C1 segment of cervical spinal cord (tissue), 14 donors: ENCODE measurements around the gene EFEMP2.

Experiments
- DNase-seq, 14 donors: peaks; one replicate each; lab custom pipeline; 2025; lab: John Stamatoyannopoulos, UW

Gene EFEMP2

GRCh38 chr11:65872586-65873317, at the start of gene EFEMP2:
EFEMP2 (minus strand) TSS chr11:65872800; CDS start chr11:65872354, 446 bp downstream.
- peak in 3 of 14 donors; percentile 41 to 65 (median 43) for DNase-seq

- no peak for DNase-seq
Measured at GRCh38 chr11:65921876-65922275, 49.3 kb upstream of the EFEMP2 start.

GRCh38 chr11:65921033-65921555, 48.5 kb upstream of the EFEMP2 start:
- DNase-seq = no peak

- no peak for DNase-seq
Measured at GRCh38 chr11:65920372-65920802, 47.8 kb upstream of the EFEMP2 start.

- peak in 3 of 14 donors; percentile 27 to 63 (median 52) for DNase-seq
Measured at GRCh38 chr11:65919573-65920371, 47.2 kb upstream of the EFEMP2 start.

- peak; percentile 87 to 100 (median 98) for DNase-seq
Measured at GRCh38 chr11:65919141-65919572, 46.6 kb upstream of the EFEMP2 start, which contains the start of gene DRAP1. DRAP1 (plus strand) TSS chr11:65919426; CDS start chr11:65919502, 76 bp downstream.

GRCh38 chr11:65918211-65919140, 45.9 kb upstream of the EFEMP2 start, which contains the start of gene C11orf68:
C11orf68 (minus strand) TSS chr11:65919062; CDS start chr11:65919031, 31 bp downstream.
- DNase-seq = peak in 1 of 14 donors; percentile 50

- DNase-seq = no peak
Measured at GRCh38 chr11:65917434-65918210, 45.0 kb upstream of the EFEMP2 start.

- no peak for DNase-seq
Measured at GRCh38 chr11:65917077-65917433, 44.5 kb upstream of the EFEMP2 start.

- no peak for DNase-seq
Measured at GRCh38 chr11:65916391-65916790, 43.8 kb upstream of the EFEMP2 start.

GRCh38 chr11:65915821-65916251, 43.2 kb upstream of the EFEMP2 start:
- peak in 6 of 14 donors; percentile 18 to 79 (median 46) for DNase-seq

GRCh38 chr11:65915101-65915820, 42.7 kb upstream of the EFEMP2 start:
- DNase-seq = peak in 3 of 14 donors; percentile 30 to 92 (median 32)

- DNase-seq = no peak
Measured at GRCh38 chr11:65912845-65913244, 40.2 kb upstream of the EFEMP2 start.

GRCh38 chr11:65911682-65912568, 39.3 kb upstream of the EFEMP2 start:
- peak in 2 of 14 donors; percentile 24 to 79 for DNase-seq

GRCh38 chr11:65907878-65908277, 35.3 kb upstream of the EFEMP2 start:
- no peak for DNase-seq

GRCh38 chr11:65906602-65907001, 34.0 kb upstream of the EFEMP2 start:
- no peak for DNase-seq

- DNase-seq = no peak
Measured at GRCh38 chr11:65903715-65904114, 31.1 kb upstream of the EFEMP2 start.

GRCh38 chr11:65903068-65903481, 30.5 kb upstream of the EFEMP2 start:
- no peak for DNase-seq

GRCh38 chr11:65900899-65901180, 28.2 kb upstream of the EFEMP2 start:
- no peak for DNase-seq
